Activated gamma-delta T cell treated with Interleukin-2 at 50 U/mL for 16 hours (primary cell): ENCODE results near the gene CENPB.
"Not testable (repeated sequence)": the region's sequence is repeated elsewhere in the genome, so short reads cannot be mapped to it uniquely, and the experiment has no call there.

Source experiments
- DNase-seq: peaks from one replicate; pipeline ENCODE4 v3.0.0-alpha.2; 2020

CENPB gene

GRCh38 chr20:3786665-3787323 is at the start of gene CENPB:
CENPB (minus strand) TSS chr20:3786740; CDS start chr20:3786483, 257 bp downstream.
- DNase-seq = peak; percentile 90

GRCh38 chr20:3836132-3836531 is 49.6 kb upstream of the CENPB start:
- no peak for DNase-seq

- not testable (repeated sequence) for DNase-seq
Observed at GRCh38 chr20:3829891-3830290, 43.4 kb upstream of the CENPB start.

GRCh38 chr20:3828798-3829197 is 42.3 kb upstream of the CENPB start:
- no peak for DNase-seq

- no peak for DNase-seq
Observed at GRCh38 chr20:3826420-3826819, 39.9 kb upstream of the CENPB start.

- DNase-seq = no peak
Observed at GRCh38 chr20:3825526-3825925, 39.0 kb upstream of the CENPB start.

- no peak for DNase-seq
Observed at GRCh38 chr20:3823881-3824280, 37.3 kb upstream of the CENPB start.

- no peak for DNase-seq
Observed at GRCh38 chr20:3821996-3822395, 35.5 kb upstream of the CENPB start.

GRCh38 chr20:3820901-3821727 is 34.6 kb upstream of the CENPB start:
- no peak for DNase-seq

- peak; percentile 88 for DNase-seq
Observed at GRCh38 chr20:3820048-3820900, 33.7 kb upstream of the CENPB start, which contains the start of gene AP5S1. AP5S1 (plus strand) TSS chr20:3820547; CDS start chr20:3822118, 1,571 bp downstream.

- no peak for DNase-seq
Observed at GRCh38 chr20:3819411-3820047, 33.0 kb upstream of the CENPB start.

- DNase-seq = no peak
Observed at GRCh38 chr20:3818155-3819151, 31.9 kb upstream of the CENPB start.

- peak; percentile 56 for DNase-seq
Observed at GRCh38 chr20:3815703-3816315, 29.3 kb upstream of the CENPB start.

GRCh38 chr20:3814928-3815495 is 28.5 kb upstream of the CENPB start:
- no peak for DNase-seq

GRCh38 chr20:3813848-3814581 is 27.5 kb upstream of the CENPB start:
- DNase-seq = no peak

- DNase-seq = no peak
Observed at GRCh38 chr20:3812975-3813847, 26.7 kb upstream of the CENPB start.

GRCh38 chr20:3812259-3812681 is 25.7 kb upstream of the CENPB start:
- no peak for DNase-seq

GRCh38 chr20:3811467-3812258 is 25.1 kb upstream of the CENPB start:
- DNase-seq = peak; percentile 96
